AG08395 (cell line): ENCODE data around the gene FBXO41.

Experiments used
- DNase-seq: peaks from one replicate; pipeline ENCODE4 v3.0.0; 2012; ENCODE audit warnings: mixed read lengths, low spot score

Gene FBXO41

GRCh38 chr2:73210696-73211095 lies 73.6 kb downstream of the FBXO41 start:
- DNase-seq = no peak

- DNase-seq = no peak
Measured at GRCh38 chr2:73210019-73210418, 74.3 kb downstream of the FBXO41 start.

- no peak for DNase-seq
Measured at GRCh38 chr2:73208258-73208657, 76.0 kb downstream of the FBXO41 start.

GRCh38 chr2:73205611-73206010 lies 78.7 kb downstream of the FBXO41 start:
- no peak for DNase-seq
